ENCODE results near the gene OAF. TPM values are rescaled to one million over a fixed set of nuclear protein-coding genes. Genes with fewer than 3 reads are reported as not detected.

Gene OAF
- polyA plus RNA-seq, 1 experiment = 47.5 TPM

- Histone ChIP-seq H3K4me3 (ENCODE audit: low read depth, low read length) (no peak overlapping the region), H3K36me3 (ENCODE audit: control insufficient read depth, insufficient read depth, low read length) (peaks cover 9% of the 10 kb centered on the region), H3K27me3 (ENCODE audit: control insufficient read depth, insufficient read depth, low read length) (no peaks in the 10 kb centered on the region)
- ChIA-PET POLR2A (no interaction called here), CTCF (interaction anchor here (1.2 to 16.4 kb wide), 4 partner anchors 10 to 76 kb away, joined by 4 to 250 read pairs (median 19); no protein-coding TSS in a partner anchor)
- DNase-seq (ENCODE audit: low read depth) = no peak
- TF ChIP-seq CTCF (IDR thresholded peaks at IDR 0.05; ENCODE audit: insufficient read depth, low read depth, low read length) = no peak
These were observed 13.5 kb downstream of the OAF start for GRCh38 chr11:120224361-120224760.

DNA sequence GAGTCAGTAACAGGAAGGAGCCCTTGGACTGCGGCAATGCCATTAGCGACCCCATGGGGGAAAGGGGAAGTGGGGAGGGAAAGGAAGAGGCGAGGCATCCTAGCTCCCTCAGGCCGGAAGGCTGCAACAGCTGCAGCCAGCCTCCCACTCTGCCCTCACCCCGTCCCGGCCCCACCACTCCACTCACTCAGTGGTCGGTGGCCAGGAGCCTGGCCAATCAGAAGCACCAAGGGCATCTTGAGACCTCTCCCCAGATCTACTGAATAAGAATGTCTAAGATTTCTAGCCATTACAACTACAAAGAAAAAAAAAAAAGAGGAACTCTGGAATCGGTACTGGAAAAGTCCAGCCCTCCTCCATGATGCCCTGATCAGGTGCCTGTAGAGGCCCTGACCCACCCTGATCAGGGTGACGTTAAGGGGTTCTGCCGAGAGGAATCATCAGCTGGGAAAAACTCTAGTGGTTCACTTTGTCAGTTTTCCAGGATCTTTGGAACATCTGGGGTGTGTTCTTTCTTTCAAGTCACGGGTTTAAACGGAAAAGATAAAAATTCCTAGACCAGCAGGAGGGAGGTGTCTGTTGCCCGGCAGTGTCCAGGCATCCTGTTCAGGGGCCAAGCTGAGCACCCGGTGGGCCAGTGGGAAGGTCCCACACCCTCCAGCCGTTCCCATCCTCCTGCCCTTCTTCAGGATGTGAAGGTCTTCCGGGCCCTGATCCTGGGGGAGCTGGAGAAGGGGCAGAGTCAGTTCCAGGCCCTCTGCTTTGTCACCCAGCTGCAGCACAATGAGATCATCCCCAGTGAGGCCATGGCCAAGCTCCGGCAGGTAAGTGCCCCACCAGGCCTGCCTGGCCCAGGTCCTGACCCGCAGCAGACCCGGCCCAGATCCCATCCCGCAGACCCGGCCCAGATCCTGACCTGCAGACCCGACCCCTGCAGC, 14.4 kb downstream of the OAF start:
- Histone ChIP-seq H3K4me3 (ENCODE audit: low read depth, low read length) (no peak overlapping the region), H3K36me3 (ENCODE audit: control insufficient read depth, insufficient read depth, low read length) (peaks cover 6% of the 10 kb centered on the region), H3K27me3 (ENCODE audit: control insufficient read depth, insufficient read depth, low read length) (no peaks in the 10 kb centered on the region)
- CTCF ChIA-PET = interaction anchor here (1.2 to 16.4 kb wide), 5 partner anchors 10 to 75 kb away, joined by 4 to 250 read pairs (median 8); no protein-coding TSS in a partner anchor
- no peak for TF ChIP-seq CTCF (IDR thresholded peaks at IDR 0.05; ENCODE audit: insufficient read depth, low read depth, low read length)
- DNase-seq (ENCODE audit: low read depth) = no peak
- POLR2A ChIA-PET = no interaction called here

DNA sequence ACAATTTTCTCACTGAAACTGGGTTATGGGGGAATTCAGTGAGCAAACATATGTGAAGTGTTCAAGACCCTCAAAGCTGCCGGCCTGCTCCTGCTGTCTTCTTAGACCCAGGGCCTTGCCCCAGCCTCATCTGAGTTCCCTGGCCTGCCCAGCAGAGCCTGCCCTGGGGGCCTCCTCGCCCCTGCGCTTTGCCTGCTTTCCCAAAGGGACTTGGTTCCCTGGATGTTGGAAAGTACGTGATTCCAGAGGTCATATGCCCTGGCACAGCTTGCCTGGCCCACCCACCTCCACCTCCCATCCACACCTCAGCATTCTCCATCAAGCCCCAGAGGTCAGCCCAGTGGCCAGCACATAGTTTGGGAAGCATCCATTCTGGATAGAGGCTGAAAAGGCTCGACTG, 15.4 kb downstream of the OAF start:
- no peak overlapping the region for H3K4me3 ChIP-seq (ENCODE audit: low read depth, low read length)
- no peak for DNase-seq (ENCODE audit: low read depth)
- H3K27me3 ChIP-seq (ENCODE audit: control insufficient read depth, insufficient read depth, low read length) = no peaks in the 10 kb centered on the region
- ChIA-PET CTCF (interaction anchor here (1.1 to 16.4 kb wide), 6 partner anchors 9 to 56 kb away, joined by 3 to 250 read pairs (median 6); no protein-coding TSS in a partner anchor), POLR2A (no interaction called here)
- peaks cover 5% of the 10 kb centered on the region for H3K36me3 ChIP-seq (ENCODE audit: control insufficient read depth, insufficient read depth, low read length)
- no peak for TF ChIP-seq CTCF (IDR thresholded peaks at IDR 0.05; ENCODE audit: insufficient read depth, low read depth, low read length)

DNA sequence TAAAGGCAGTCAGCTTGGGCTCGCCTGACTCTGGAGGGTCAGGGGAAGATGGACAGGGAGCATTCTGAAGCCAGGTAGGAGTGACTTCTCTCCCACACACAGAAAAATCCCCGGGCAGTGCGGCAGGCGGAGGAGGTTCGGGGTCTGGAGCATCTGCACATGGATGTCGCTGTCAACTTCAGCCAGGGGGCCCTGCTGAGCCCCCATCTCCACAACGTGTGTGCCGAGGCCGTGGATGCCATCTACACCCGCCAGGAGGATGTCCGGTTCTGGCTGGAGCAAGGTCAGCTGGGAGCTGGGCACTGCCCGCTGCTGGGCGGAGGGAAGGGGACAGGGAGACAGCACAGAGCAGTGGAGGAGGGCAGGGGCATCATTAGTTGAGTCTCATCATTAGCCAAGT, 15.9 kb downstream of the OAF start:
- CTCF ChIA-PET = interaction anchor here (1.1 to 16.4 kb wide), 6 partner anchors 9 to 57 kb away, joined by 3 to 250 read pairs (median 6); no protein-coding TSS in a partner anchor
- Histone ChIP-seq H3K4me3 (ENCODE audit: low read depth, low read length) (no peak overlapping the region), H3K36me3 (ENCODE audit: control insufficient read depth, insufficient read depth, low read length) (peaks cover 5% of the 10 kb centered on the region), H3K27me3 (ENCODE audit: control insufficient read depth, insufficient read depth, low read length) (no peaks in the 10 kb centered on the region)
- POLR2A ChIA-PET = no interaction called here
- no peak for DNase-seq (ENCODE audit: low read depth)
- TF ChIP-seq CTCF (IDR thresholded peaks at IDR 0.05; ENCODE audit: insufficient read depth, low read depth, low read length) = no peak

- Histone ChIP-seq H3K36me3 (ENCODE audit: control insufficient read depth, insufficient read depth, low read length) (peaks cover 5% of the 10 kb centered on the region), H3K27me3 (ENCODE audit: control insufficient read depth, insufficient read depth, low read length) (no peaks in the 10 kb centered on the region), H3K4me3 (ENCODE audit: low read depth, low read length) (no peak overlapping the region)
- ChIA-PET CTCF (interaction anchor here (1.1 to 16.4 kb wide), 4 partner anchors 40 to 57 kb away, joined by 3 to 250 read pairs (median 3); no protein-coding TSS in a partner anchor), POLR2A (no interaction called here)
- DNase-seq (ENCODE audit: low read depth) = no peak
- TF ChIP-seq CTCF (IDR thresholded peaks at IDR 0.05; ENCODE audit: insufficient read depth, low read depth, low read length) = no peak
These were observed 16.5 kb downstream of the OAF start for GRCh38 chr11:120227228-120227852.

Data from BJ (cell line).